Right renal pelvis (tissue), 4 donors: Measurements from ENCODE around the gene BTRC. TPM values are rescaled to one million over a fixed set of nuclear protein-coding genes. Genes with fewer than 3 reads are reported as not detected.
"Not testable (repeated sequence)": the region's sequence is repeated elsewhere in the genome, so short reads cannot be mapped to it uniquely, and the experiment has no call there.

Source experiments
- DNase-seq, 4 donors: peaks; one replicate each; pipeline ENCODE4 v3.0.0-alpha.2; 2013; ENCODE audit warnings: low read depth in 4 of 4, low spot score in 3 of 4, missing footprints in 1 of 4
- polyA plus RNA-seq, 4 donors: library from polyadenylated mRNA; unstranded; fragments of 120-200 nt; gene quantifications; one replicate each; pipeline ENCODE4 v1.2.1, GENCODE V29; 2013; ENCODE audit not compliant: insufficient read length in 4 of 4

Gene BTRC
- polyA plus RNA-seq, 4 donors: 20.1 to 31.2 (median 29.0) TPM

DNA sequence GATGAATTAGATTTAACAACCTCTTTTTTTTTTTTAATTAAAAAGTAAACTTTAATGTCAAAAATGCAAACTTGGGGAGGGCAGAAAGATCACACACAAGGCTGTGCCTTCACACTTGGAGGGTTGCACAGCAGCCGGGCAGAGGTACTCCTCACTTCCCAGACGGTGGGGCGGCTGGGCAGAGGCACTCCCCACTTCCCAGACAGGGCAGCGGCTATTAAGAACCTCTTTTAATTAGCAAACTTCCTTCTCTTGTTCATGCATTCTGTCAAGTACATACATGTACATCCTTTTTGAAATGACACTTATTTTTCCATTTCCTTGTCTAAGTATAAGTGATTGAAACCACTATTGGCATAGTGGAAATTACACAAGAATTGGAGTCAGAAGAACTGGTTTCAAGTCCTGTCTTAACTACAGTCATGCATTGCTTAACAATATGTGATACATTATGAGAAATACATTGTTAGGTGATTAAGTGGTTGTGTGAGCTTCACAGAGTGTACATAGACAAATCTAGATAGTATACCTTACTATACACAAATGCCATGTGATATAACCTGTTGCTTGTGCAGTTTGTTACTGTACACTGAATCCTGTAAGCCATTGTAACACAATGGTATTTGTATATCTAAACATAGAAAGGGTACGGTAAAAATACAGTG, 26.5 kb downstream of the BTRC start:
- no peak for DNase-seq

DNA sequence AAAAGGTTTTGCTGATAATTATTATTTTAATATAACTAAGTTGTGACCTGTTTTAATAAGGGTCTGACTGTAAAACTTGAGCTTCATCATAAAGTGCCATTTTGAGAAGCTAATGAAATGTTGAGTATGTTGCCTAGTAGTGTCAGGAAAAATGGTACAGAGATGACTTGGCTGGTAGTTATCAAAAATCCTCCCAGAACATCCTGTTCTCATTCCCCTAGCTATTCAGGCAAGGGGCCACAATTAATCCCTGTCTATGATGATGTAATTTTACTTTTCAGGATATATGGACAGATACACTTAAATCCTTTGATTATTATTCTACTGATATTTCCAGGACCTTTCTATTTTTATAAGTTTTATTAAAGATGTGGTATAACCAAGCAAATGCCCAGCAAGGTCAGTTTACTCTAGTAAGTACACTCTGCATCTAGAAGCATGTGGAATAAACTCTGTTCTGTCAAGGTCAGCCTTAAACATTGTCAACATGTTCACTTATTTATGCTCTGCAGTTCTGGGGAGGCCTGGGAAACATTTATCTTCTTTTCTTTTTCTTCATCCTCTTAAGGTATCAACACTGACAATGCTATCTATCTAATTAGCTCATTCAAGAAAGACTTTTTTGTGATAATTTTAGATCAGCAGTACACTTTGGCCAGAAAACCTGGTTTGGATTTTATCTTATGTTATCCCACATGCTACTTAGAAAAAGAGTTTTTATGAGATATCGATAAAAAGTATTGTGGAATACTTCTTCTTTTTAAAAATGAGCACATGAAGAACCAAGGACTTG, 32.1 kb downstream of the BTRC start:
- DNase-seq: no peak

- no peak for DNase-seq
Measured at GRCh38 chr10:101386659-101387259, 32.8 kb downstream of the BTRC start.

- no peak for DNase-seq
Measured at GRCh38 chr10:101388676-101389276, 34.8 kb downstream of the BTRC start.

GRCh38 chr10:101389532-101389931, 35.6 kb downstream of the BTRC start:
- not testable (repeated sequence) for DNase-seq

- DNase-seq: no peak
Measured at GRCh38 chr10:101389986-101390531, 36.1 kb downstream of the BTRC start.

GRCh38 chr10:101393378-101393777, 39.4 kb downstream of the BTRC start:
- no peak for DNase-seq

GRCh38 chr10:101394524-101395133, 40.7 kb downstream of the BTRC start:
- DNase-seq: no peak

GRCh38 chr10:101397140-101397539, 43.2 kb downstream of the BTRC start:
- DNase-seq: peak; percentile 5 to 28 (median 19)

GRCh38 chr10:101400585-101400984, 46.6 kb downstream of the BTRC start:
- no peak for DNase-seq

GRCh38 chr10:101402711-101403110, 48.7 kb downstream of the BTRC start:
- no peak for DNase-seq

- no peak for DNase-seq
Measured at GRCh38 chr10:101403161-101403560, 49.2 kb downstream of the BTRC start.

DNA sequence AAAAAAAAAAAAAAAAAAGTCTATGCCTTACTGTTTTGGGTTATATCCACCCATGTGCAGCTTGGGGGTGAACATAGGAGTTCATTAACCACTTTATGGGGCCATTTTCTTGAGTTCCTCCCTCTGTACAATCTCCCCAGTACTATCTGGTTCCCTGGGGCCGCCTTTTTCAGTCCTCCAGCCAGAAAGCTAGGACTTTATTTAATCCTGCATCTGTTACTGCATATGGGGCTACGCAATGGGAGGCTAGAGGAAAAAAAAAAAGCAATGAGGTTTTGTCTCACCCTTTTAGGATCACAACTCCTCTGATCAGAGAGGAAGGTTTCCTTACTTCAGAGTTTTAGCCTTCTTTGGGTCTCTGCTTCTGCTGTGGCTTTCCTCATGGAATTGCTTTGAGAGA, 51.0 kb downstream of the BTRC start:
- no peak for DNase-seq

DNA sequence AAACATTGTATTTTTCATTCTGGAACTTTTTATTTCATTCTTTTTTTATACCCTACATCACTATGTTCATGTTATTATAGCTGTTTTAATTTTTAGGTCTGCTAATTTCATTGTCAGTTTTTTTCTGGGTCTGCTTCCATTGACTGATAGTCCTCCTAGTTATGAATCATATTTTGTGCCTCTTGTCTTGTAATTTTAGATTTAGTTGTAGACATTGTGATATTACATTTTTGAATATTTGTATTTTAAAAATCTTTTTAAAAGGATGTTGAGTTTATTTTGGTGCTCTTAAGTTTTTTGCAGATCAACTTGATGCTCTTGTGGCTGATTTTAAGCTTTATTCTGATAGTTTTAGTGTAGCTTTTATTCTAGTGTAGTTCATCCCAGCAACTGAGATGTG, 57.6 kb downstream of the BTRC start:
- no peak for DNase-seq

- no peak for DNase-seq
Measured at GRCh38 chr10:101414034-101414433, 60.1 kb downstream of the BTRC start.

DNA sequence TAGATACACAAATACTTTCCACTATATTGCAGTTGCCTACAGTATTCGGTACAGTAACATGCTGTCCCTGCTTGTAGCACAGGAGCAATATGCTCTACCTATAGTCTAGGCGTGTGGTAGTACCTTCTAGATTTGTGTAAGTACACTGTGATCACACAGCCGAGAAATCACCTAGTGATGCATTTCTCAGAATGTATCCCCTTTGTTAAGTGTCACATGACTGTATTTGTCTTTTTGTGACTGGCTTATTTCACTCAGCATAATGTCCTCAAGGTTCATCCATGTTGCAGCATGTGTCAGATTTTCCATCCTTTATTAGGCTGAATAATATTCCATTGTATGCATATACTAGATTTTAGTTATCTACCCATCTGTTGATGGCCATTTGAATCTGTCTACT, 61.9 kb downstream of the BTRC start:
- no peak for DNase-seq

DNA sequence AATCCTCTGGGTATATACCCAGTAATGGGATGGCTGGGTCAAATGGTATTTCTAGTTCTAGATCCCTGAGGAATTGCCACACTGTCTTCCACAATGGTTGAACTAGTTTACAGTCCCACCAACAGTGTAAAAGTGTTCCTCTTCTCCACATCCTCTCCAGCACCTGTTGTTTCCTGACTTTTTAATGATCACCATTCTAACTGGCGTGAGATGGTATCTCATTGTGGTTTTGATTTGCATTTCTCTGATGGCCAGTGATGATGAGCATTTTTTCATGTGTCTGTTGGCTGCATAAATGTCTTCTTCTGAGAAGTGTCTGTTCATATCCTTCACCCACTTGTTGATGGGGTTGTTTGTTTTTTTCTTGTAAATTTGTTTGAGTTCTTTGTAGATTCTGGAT, 68.0 kb downstream of the BTRC start:
- not testable (repeated sequence) for DNase-seq

- DNase-seq: no peak
Measured at GRCh38 chr10:101425535-101425934, 71.6 kb downstream of the BTRC start.

GRCh38 chr10:101428036-101428435, 74.1 kb downstream of the BTRC start:
- no peak for DNase-seq

- DNase-seq: no peak
Measured at GRCh38 chr10:101429423-101429822, 75.5 kb downstream of the BTRC start.

DNA sequence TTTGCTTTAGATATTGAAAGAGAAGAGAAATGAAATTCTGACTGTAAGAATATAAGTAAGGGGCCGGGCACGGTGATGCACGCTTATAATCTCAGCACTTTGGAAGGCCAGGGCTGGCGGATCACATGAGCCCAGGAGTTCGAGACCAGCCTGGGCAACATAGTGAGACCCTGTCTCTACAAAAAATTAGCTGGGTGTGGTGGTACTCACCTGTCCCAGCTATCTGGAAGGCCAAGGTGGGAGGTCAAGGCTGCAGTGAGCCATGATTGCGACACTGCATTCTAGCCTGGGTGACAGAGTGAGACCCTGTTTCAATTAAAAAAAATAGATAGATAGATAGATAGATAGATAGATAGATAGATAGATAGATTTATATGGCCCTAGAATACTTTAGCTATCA, 82.3 kb downstream of the BTRC start:
- no peak for DNase-seq
